Measurements from ENCODE around the gene PRCC. TPM values are rescaled to one million over a fixed set of nuclear protein-coding genes. Genes with fewer than 3 reads are reported as not detected.

PRCC gene
- total RNA-seq, 1 donor from 2014 or later, result 14.3 TPM

Other genes with a start within 250 kb of the PRCC start
- gene IQGAP3, start 195.0 kb upstream of the PRCC start, total RNA-seq, result 1.2 TPM
- gene TTC24, start 187.8 kb upstream of the PRCC start, total RNA-seq, result not detected
- 34.6 TPM for gene NAXE, start 175.8 kb upstream of the PRCC start, total RNA-seq
- 5.7 TPM for gene GPATCH4, start 166.1 kb upstream of the PRCC start, total RNA-seq
- gene HAPLN2, start 148.1 kb upstream of the PRCC start, total RNA-seq, result 0.41 TPM
- 52.2 TPM for gene BCAN, start 125.4 kb upstream of the PRCC start, total RNA-seq
- 43.2 TPM for gene NES, start 90.1 kb upstream of the PRCC start, total RNA-seq
- 7.7 TPM for gene CRABP2, start 62.0 kb upstream of the PRCC start, total RNA-seq
- gene METTL25B, start 39.1 kb upstream of the PRCC start, total RNA-seq, result 5.7 TPM
- 7.3 TPM for gene ISG20L2, start 38.8 kb upstream of the PRCC start, total RNA-seq
- 14.7 TPM for gene MRPL24, start 26.4 kb upstream of the PRCC start, total RNA-seq
- 63.6 TPM for gene HDGF, start 15.9 kb upstream of the PRCC start, total RNA-seq
- gene SH2D2A, start 49.3 kb downstream of the PRCC start, total RNA-seq, result 0.41 TPM
- under 0.01 TPM for gene INSRR, start 91.6 kb downstream of the PRCC start, total RNA-seq
- 0.41 TPM for gene NTRK1, start 93.3 kb downstream of the PRCC start, total RNA-seq
- 0.41 TPM for gene PEAR1, start 126.2 kb downstream of the PRCC start, total RNA-seq
- gene LRRC71, start 153.1 kb downstream of the PRCC start, total RNA-seq, result not detected

Data from frontal cortex (tissue), 1 donor.